Effector CD8-positive, alpha-beta T cell (primary cell): ENCODE results near the gene RTRAF.

ENCODE experiments used
- DNase-seq: peaks from one replicate; lab custom pipeline; 2025; lab: John Stamatoyannopoulos, UW

Gene RTRAF

DNA sequence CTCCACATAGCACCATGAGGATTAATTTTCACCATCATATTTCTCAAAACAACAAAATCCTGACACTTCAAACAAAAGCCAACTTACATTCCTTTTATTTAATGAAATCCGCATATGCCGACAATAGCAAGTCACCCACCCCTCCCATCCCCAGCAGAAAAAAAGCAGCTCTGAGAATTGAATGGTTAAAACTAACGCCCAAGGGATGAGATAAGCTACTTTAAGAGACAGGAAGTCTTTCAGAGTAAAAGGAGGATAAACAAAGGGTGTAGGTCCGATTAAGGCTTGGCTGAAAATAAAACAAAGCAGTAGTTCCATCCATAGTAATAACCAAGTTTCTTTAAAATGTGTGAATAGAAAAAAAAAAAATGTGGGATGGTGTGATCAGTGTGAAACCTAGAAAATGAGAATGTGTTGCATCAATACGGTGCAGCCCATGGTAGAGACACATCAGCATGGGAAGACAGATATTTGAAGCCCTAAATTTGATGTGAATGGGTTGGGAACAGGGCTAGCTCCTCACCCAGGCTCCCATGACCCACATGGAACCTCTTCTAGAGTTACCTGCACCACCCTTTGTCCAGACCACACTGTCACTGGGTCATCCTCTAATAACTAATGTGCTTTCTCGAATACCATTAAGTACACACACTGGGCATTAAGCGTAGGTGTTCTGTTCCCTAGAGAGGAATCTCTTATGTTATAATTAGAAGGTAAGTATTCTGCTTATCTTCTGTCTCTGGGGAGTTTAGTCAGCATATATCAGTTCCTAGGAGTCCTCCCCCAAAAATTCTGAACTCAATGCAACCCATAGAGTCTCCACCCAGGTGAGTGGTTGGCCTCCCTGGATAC is 31.7 kb downstream of the RTRAF start:
- no peak for DNase-seq

DNA sequence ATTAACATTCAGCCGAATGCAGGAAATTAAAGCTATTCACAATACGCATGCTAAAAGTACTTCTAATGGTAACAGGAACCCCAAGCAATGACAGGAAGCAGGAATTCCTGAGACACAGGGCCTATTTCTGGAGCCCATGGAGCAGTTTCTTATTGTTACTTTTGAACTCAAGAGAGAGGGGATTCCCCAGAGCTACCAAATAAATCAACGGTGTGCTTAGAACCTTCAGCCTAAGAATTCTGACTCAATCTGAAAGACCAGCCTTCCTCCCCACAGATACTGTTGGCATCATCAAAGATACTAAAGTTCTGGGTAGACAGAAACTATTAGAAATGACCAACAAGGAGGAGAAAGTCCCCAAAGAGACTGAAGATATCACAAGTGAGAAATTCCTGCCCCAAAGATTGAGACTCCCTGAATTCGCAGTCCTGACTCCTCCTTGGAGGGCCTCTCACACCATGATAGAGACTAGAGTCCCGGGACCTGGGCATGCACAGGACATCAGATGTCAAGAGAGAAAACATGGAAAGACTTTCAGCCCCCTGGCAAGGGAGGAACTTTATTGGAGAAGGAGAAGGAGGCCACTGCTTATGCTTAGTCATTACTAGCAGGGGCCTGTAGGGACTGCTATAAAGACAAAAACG is 32.7 kb downstream of the RTRAF start:
- DNase-seq = no peak

DNA sequence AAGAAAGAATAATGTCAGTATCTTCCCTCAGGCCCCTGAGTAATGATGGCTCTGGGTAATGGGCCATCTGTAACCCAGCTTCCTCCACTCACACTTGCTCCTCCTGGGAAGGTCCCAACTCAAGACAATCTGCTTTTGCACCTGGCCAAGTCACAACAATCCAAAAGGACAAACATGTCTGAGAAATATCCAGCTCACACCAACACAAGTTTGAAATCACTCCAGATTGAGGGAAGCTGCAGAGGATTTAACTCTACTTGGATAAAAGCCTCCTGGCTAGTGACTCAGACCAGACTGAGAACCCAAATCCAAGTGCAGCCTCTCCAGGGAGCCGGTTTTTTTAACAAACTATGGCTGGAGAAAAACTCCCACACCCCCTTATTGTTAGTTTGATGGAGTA is 34.2 kb downstream of the RTRAF start:
- no peak for DNase-seq

DNA sequence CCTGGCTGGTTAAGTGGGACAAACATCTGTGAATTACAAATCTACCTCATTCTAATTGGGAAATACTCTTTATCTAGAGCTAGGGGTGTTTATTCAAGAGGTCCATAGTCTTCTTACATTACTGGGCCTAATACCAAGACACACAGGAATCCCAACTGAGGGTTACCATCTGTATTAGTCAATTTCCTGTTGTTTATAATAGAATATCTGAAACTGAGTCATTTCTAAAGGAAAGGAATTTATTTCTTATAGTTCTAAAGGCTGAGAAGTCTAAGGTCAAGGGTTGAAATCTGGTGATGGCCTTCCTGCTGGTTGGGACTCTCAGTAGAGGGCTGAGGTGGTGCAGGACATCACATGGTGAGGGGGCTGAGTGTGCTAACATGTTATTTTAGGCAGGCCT is 36.0 kb downstream of the RTRAF start:
- no peak for DNase-seq

DNA sequence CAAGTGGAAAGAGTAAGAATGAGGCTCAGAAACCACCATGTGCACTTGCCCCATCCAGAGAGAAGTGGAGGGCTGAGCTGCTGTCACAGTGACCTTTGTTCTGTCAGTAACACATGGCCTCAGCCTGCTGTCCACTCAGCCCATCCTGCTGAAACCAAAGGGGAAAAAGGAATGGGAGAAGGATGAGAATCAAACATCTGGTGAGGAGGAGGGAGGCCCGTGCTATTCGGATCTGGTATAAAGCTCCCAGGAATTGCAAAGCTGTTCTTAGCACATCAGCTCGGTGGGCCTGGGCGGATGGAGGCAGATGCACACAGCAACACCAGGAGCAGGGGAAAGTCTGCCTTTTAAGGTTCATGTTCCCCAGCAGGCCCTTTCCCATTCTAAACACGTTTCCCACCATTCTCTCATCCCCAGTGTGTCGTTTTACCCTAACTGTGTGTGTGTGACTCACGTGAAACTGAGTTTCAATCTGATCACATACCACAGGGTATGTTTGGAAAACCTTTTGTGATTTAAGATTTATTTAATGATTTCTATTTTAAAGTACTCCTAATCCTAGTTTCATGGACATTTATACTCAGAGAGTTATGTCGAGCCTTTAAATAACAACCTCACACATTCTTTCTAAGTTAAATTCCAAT is 36.8 kb downstream of the RTRAF start:
- DNase-seq = no peak

DNA sequence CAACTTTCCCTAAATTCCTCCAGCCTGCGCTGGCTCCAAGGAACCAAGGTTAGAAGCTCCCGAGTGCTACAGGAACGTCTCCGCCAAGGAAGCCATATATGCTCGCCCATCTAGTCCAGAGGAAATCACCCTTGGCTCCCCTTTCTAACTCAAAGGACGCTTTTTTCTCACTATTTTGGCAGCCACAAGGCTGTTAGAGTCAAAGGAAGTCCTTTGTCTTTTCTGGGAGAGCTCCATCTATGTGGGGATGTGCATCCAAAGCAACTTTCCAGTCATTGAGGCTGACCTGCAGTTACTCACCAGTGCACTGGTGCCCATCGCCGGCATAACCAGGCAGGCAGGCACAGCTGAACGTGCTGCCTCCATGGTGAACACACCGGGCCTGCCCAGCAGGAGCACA is 37.6 kb downstream of the RTRAF start:
- DNase-seq = no peak

DNA sequence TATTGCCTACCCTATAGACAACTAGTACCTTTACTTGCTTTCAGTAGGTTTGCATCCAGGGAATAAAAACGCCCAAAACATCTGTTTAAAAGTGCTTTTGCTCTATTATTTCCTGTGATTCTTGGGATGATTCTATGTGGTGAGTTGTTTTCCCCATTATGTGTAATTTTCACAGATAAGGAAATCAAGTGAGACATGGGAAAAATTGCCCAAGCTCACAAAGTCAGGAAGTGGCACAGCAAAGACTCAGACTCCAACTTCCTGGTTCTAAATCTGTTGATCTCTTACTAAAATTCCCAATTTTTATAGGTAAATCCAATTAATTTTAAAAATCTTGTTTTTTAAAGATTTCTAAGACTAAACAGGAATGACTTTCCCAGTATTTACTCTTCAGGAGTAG is 40.5 kb downstream of the RTRAF start:
- DNase-seq = no peak

DNA sequence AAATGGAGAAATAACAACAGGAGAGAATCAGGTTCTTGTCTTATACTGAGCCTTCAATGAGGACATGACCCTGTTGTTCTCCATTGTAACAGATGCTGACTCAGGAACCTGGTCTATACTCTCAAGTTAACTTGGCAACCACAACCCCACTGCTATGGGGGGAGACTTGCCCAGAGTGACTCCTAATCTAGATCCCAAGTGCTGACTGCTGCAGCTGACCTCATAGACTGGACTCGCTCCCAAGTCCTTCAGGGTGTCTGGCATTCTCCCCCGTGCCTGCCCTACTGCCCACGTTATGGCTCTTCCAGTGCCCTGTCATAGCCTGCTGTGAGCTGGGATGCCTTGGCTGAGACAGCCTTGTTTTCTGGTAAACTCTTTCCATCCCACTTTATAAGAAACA is 42.4 kb downstream of the RTRAF start:
- no peak for DNase-seq

DNA sequence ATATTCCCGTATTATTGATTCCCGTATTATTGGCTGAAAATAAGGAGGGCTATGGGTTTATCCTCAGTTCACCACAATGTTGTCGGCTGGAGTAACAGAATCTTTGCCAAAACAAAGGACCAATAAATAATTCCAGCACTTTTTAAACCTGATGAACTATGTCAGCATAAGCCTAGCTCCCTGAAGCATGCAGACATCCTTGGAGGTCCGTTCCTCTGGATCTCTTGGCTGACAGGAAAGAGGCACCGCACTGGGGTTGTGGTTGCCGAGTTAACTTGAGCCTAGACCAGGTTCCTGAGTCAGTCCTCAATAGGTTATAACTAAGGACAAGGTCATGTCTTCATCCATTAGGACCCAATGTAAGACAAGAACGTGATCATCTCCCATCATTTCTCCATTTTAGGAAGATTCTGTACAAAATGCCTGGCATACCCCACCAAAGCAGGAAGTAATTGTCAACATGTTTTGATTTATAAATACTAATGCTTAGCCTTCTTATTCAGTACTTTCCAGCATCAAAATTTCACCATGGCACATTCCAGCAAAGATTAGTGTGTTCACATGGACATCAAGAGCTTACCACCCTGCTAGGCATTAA is 43.0 kb downstream of the RTRAF start:
- no peak for DNase-seq

DNA sequence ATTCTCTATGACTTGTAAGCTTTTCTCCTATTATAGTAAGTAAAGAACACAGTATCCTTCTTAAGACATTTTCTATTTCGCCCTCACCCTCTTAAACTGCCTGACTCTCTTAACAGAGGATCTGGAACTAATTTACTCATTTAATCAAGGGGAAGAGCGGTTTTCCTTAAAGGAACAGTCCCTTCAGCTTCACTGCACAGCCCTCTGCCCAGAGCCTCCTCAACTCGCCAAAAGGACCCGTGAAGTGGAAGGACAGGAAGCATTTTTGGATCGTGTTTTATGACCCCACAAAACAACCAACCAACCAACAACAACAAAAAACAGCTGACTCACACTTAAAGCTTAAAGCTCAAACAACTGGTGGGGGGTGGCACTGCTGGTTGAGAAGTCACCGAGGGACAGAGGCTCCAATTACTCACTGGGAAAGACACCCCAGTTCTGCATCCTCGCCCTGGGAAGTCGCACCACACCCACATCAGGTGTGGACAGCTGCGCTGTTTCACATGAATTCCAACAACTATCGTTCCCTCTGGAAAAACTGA is 43.8 kb downstream of the RTRAF start:
- no peak for DNase-seq

DNA sequence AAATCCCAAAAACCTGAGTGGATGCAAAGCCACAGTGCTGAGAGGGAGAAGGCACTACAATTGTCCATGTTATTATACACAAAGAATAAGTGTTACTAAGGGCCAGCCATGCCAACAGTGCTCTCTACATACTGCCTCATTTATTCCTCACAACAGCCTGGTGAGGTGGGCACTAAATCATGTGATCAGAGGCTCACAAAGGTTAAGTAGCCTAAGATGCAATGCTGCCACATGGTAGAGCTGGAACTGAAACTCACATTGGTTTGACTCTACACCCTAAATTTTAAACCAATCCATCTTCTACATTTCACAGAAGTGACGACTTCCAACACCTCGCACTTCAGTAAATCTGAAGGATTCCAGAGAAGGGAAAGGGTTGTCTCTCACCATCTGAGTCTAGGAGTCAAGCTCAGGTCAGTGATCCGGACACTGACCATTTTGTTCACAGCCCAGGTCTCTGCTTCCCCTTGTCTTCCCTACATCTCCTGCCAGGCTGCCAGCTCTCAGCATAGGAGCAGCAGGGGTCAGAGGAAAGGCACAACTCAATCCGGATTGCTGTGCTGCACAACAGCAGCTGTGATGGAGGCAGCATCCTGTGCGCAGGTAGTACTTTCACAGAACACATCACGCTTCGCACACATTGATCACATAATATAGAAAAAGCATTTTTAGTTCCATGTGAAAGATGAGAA is 49.9 kb downstream of the RTRAF start:
- DNase-seq = no peak

DNA sequence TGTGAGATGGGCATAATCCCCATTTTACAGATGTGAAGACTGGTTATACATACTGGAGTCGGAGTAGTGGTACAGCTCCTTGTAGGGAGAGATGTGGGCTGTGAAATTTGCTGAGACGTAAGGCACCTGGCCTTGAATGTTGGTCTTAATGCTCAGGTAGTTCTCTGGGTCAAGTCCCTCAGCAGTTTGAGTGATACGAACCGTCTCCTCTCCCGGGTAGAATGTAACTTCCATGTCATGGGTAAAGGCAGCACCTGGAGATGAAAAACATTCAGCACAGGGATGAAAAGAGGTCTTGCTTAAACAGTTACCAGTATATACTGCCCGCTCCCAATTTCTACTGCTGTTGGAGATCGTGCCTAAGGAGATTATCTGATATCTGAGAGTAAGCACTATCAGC is 51.3 kb downstream of the RTRAF start:
- no peak for DNase-seq

DNA sequence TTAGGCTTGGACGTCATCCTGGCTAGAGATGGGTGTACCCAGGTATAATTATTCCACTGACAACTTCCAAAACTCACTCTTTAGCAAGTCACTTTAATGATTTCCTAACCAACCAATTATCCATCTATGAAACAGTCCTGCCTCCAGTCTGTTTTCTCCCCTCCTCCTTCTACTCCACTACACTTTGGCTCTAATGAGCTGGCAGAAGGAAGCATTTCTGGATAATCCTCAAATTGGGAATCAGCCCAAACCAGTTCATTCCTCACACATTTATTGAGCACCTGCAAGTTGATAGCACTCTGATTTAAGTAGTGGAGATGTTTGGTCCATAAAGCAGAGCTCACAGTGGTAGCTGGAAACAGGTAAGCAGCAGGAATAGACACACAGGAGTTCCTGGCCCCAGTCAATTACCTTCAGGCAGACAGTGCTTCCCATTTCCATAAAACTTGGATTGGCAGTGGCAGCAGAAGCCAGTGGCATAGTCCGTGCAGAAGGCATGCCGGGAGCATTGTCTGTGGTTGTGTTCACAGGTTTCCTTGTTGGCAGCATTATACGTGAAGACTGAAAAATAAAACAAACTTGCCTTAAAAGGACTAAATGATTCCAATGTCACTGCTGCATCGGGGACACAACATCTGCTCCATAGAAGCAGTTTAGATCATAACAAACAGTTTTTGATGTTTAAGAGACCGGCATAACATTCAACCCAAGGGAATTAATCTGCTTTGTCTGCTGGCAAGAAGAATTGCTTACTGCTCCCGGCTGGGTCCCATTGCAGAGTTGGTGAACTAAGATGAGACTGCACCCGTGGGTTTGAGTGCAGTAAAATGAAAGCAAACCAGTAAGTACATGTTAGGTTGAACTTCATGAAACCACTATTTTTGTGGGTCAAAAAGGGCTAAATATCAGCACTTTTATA is 53.3 kb downstream of the RTRAF start:
- DNase-seq = no peak

DNA sequence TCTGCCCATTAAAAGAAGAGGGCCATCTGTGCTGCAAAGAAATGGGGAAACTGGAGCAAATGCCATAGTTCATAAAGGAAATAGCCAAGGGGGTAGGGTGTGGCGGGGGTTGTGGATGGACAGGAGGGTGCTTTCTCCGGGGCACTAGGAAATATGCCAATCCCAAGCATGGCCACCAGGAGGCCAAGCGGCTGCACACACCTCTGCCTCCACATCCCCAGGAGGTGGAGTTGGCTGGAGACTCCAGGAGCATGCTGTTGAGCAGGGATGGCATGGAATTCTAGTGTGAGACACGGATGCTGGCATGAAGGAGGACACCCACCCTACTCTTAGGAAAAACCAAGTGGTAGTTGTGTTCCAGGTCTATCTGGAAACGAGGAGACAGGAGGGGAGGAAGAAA is 54.3 kb downstream of the RTRAF start:
- DNase-seq = no peak

DNA sequence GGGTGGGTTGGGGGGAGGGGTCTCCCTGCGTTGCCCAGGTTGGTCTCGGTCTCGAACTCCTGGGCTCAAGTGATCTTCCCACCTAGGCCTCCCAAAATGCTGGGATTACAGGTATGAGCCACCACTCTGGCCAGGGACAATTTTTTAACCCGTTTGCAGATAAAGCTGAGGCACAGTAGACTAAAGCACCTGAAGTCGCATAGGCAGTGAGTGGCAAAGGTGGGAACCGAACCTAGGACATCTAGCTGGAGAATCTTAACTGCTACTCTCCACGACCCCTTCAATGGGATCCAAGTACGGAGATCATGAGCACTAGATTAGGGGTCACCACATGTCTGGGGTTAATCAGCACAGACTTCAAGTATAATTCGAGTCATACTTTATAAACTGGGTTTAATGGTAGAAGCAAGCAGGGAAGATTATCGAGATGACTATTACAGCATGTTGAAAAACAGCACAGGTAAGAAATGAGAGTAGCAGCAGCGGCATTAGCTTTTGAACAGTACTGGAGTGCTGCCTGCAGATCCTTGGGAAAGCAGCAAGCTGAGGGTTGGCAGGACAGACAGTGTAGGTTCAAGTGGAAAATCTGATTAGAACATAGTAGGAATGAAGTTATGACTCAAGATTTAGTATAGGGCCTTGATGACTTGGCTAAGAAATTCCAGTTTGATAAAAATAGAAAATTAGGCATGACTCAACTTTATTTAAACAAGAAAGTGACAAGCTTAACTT is 55.6 kb downstream of the RTRAF start:
- no peak for DNase-seq

DNA sequence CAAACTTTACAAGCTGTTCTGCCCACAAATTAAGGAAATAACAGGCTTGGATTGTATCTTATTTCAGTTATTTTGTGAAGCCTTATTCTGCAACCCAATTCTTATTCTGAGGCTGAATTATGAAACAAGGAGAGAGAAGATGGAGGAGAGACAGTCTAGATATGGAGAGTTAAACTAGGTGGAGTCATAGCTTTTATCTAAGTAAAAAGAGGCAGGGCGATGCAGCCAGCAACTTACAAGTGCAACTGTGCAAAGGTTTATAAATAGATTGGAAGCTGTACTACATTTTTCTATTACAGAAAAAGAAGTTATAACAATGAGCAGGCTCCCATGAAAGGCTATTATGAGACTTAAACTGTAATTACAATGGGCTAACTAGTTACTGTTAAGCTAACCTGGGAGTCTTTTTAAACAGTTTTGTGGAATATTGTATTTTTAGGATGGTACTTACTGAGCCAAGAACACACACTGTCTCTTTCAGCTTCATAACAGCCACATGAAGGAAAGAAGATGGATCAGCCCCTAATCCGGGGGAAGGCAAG is 57.1 kb downstream of the RTRAF start:
- DNase-seq = no peak

DNA sequence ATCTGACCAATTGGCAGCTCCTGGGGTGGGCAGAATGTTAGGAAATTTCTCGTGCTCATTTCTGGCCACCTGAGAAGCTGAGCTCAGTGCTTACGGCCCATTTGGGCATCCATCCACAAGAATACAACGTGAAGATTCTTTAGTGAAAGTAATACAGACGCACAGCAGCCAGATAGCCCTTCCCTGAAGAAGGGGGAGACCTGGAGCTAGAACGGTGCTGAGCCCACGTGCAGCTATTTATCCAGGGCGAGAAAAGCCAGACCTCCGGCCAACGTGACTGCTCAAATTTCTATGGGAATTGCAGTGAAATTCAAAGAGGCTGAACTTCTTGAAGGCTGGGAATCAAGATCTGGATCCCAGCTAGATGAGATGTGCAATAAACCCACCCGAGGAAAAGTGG is 58.8 kb downstream of the RTRAF start:
- no peak for DNase-seq

DNA sequence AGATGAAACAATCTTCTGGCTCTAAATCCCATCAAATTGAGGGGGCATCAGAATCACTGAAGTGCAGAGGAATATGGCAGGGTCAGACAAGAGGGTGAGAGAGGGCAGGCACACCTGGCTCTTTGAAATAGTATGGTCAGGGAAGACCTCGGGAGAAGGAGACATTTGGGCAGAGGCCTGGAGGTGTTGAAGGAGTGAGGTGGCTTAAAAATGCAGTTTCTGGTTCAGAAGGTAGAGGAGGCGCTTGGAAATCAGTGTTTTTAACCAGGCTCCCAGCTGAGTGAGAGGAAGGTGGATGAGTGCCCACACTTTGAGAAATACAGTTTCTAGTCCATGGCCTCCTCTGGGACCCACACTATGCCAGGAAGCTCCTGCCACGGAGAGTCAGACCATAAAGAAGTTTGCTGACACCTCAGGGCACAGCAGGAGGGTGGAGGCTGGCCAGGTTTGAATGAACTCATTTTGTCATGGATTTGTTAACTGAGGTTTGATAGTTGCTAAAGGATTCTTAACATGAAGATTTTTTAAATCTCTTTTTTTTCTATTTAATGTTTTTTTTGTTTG is 59.4 kb downstream of the RTRAF start:
- DNase-seq = no peak

DNA sequence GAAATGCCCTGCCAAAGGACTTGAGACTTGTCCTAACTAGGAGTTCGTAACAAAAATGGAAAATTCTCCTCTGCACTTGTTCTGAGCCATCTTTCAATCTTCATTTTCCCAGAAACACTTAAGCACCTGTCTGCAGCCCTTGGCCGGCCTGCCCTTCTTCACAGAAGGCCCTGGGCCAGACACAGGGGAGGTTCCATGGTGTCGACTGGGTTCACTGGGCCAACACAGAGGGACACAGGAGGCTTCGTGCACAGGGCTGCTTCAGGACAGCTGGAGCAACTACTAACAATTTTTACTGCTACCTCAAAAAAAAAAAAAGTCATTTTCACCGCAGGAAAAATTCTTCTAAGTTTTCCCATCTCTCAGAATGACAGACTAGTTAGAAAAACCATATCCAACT is 59.9 kb downstream of the RTRAF start:
- DNase-seq = no peak
